ENCODE measurements around the gene POC1B.
A peak's percentile ranks its signal among the peaks of the same experiment; 100 is the strongest.

Gene POC1B

DNA sequence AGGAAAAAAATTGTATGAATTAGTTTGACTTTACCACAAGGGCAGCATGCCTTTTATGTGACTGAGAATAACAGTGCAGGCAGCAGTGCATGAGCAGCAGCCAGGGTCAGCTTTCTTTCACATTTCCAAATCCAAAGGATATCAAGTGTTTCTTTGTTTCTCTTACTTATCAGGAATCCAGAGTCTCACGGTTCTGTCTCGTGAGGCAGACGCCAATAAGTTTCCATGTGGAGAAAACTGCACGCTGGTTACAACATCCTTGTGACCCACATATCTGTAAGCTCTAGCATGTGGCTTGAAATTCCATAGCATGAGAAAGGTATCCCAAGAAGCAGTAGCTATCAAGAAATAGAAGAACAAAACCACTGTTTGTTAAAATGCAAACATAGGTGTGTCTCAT lies 28.8 kb downstream of the POC1B start:
- DNase-seq (ENCODE audit: low read depth in 2 of 2): no peak

DNA sequence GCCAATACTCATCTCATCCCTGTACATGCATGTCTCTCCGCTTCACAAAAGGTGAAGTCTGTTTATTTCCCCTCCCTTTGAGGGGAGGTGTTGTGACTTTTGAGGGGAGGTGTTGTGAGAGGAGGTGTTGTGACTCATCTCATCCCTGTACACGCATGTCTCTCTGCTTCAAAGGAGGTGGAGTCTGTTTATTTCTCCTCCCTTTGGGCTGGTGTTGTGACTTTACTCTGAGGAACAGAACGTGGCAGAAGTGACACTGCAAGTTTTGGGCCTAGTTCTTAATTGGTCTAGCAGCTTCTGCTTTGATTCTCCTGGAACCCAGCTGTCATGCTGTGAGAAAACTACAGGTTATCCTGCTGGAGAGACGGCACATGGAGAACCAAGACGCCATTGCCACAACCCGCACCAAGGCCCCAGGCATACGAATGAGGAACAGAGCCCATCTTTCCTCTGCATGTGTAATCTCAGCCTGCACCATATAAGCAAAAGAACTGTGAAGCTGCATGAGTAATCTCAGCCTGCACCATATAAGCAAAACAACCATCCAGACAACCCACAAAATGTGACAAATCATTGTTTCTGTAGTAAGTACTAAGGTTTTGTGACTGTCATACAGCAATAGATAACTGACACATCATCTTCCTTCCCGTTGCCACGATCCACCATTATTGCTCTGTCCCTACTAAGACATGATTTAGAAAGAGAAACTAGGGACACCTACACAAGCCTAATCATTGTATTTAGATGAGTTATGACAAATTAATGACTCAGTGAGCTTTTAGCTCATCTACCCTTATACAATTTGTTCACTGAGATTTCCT lies 31.2 kb downstream of the POC1B start:
- DNase-seq (ENCODE audit: low read depth in 2 of 2): peak; percentile 6 to 12

DNA sequence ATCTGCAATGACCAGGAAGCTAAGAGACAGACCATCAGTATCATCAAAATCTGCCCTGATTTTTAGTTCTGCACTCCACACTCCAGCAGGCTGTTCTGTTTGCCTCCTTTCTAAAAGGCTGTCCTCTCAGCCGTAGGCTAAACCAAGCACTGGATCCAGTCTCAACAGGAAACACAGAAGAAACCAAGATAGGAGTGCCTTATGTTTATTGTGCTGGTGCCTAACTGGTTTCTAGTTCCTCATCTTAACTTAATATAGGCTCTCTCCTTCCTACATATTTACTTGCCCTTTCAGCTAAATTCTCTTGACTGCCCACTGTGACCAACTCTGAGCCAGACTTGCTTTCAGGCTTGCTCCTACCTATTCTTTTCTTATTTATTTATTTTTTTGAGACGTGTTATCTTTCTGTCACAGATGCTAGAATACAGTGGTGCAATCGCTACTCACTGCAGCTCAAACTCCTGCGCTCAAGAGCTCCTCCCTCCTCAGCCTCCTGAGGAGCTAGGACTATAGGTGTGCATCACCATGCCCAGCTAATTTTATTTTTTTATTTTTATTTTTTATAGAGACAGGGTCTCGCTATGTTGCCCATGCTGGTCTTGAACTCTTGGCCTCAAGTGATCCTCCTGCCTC lies 32.1 kb downstream of the POC1B start:
- no peak for DNase-seq (ENCODE audit: low read depth in 2 of 2)

DNA sequence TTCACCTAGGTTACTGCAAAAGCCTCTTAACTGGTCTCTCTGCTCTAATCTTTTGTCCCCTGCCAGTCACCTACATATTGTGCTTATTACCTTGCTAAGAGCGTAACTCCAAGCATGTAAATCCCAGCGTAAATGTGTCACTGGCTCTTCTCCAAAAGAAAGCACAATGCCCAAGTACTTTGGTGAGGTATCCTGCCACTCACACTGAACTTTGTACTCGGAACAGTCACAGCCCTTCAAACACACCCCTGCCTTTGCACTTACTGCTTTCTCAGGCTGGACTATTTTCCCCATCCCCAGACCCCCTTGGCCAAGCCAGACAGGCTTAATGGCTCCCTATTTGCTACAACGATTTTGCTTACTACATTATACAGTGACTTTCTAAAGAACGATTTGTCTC lies 33.0 kb downstream of the POC1B start:
- no peak for DNase-seq (ENCODE audit: low read depth in 2 of 2)

DNA sequence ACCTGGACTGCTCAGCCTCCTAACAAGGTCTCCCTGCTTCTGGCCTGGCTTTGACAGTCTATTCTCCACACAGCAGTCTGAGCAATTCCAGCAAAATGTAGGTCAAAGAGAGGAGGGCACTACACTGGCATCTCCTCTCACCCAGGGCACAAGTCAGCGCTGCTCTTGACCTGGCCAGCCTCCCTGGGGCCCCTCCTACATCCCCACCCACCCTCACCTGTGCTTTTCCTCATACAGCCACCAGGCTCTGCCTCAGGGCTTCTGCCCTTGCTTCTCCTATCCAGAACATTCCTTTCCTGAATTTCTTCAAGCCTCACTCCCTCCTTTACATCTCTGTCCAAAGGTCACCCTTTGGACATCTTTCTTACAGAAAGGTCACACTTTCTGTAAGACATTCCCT lies 34.9 kb downstream of the POC1B start:
- no peak for DNase-seq (ENCODE audit: low read depth in 2 of 2)

DNA sequence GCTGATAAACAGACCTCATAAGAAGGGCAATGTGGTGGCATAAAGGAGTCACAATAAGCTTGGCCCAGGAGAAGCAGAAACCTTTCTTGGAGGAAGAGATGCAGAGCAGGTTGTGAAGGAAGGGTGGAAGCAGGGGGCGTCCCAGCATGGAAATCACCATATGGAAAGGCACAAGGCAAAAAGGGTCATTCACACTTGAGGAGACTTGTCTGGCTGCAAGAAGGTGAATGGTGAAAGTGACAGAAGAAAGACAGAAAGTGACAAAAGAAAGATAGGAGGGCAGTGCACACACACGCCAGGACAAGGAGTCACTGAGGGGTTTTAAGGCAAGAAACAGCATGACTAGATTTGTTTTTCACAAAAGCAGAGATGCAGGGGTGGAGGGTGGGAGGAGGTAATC lies 39.6 kb downstream of the POC1B start:
- DNase-seq (ENCODE audit: low read depth in 2 of 2): no peak

DNA sequence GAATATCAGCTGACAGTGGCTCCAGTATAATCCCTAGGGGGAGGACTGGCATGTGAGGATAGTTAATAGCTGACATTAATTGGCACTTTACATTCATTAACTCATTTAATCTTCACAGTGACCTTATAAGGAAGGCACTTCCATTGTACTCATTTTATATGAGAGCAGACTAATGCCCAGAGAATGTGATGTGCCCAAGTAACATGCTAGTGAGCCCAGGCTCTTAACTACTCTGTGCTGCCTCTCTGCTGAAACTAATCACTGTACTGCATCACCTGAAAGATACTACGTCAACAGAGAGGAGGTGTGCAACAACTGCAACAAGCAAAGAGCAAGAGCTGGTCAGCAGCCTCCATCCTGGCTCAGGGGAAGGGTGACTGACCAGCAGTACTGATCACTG lies 41.4 kb downstream of the POC1B start:
- DNase-seq (ENCODE audit: low read depth in 2 of 2): no peak

DNA sequence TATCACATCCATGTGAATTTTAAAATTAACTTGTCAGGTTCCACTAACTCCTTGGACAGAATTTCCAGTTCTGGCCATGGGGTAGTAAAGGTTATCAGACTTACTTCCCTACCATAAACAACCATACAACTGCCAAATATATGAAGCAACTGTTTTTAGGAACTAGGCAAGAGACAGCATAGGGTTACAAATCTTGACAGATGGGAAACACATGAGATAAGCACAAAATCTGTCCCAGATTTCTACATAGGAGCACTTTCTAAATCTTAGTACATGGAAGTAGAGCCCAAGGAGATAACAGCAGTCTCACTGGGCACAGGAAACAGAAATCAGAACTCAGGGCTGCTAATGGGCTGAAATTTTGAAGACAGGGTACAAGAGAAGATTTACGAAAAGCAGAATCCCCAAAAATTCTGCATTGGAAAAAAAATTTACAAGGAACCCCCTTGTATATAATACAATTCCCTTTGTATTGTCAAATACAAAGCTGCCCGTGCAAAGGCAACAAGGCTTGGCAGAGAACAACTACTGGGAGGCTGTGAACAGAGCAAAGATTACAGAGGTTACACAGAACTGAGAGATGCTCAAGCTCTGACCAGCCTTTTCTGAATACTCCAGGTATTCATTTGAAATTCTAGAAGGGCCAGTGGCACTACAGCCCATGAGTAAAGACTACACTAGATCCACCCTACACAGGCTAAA lies 44.5 kb downstream of the POC1B start:
- DNase-seq (ENCODE audit: low read depth in 2 of 2): no peak

DNA sequence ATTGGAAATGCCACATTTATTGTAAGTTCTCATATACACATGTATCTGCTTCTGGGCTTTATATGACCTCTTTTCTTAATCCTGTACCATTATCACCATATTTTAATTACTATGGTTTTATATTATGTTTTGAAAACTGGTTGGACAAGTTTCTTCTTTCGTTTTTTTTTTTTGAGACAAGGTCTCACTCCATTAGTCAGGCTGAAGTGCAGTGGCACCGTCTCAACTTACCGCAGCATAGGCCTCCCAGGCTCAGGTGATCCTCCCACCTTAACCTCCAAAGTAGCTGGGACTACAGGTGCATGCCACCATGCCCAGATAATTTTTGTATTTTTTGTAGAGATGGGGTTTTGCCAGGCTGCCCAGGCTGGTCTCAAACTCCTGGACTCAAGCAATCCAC lies 45.9 kb downstream of the POC1B start:
- no peak for DNase-seq (ENCODE audit: low read depth in 2 of 2)

DNA sequence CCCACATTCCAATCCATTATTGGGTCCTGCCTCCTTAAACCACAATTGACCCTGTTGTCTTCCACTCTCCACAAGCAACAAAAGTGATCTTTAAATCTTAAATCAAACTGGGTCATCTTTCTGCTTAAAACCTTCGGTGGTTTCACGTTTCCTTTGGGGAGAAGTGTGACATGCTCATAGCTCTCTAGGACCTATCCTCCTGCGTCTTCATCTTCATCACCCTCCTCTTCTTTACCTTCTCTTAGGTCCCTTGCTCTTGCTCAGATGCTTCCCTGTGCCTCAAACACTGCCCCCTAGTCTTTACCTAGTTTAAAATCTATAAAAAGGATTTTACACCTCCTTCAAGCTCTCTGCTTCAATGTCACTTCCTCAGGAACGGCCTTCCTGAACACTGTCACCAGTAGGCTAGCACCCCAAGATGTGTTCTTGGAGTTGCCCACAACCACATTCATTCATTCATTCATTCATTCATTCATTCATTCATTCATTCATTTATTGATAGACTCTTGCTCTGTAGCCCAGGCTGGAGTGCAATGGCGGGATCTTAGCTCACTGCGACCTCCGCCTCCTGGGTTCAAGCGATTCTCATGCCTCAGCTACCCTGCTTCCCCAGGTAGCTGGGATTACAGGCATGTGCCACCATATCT lies 48.1 kb downstream of the POC1B start:
- DNase-seq (ENCODE audit: low read depth in 2 of 2): no peak

DNA sequence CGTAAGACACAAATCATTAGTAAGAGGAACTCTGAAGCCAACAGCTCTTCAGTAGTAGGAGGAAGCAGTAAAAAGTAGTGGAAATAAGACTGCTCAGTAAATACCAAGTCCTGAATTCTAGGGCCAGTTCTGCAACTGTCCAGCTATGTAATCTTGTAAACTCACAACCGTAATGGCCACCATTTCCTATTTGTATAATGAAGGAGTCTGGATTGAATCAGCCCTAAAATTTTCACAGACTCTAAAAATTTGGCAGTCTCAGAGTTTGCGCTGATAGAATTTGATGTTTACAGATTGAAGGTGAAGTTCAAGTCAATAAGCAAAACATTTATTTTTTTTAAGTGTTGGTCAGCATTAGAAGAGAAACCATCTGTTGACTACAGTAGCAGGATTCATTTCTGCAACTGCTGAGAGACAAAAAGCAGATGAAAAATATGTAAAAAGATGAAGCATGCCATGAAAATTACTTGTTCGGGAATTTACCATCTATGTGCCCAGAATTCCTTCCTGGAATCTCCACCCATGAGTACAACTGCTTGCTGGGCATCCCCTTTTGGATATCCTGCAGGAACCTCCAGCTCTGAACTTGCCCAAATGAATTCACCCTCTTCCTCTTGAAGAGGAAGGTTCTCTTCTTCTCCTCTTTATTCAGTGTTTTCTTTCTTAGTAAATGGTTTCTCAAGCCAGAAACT lies 48.8 kb downstream of the POC1B start:
- DNase-seq (ENCODE audit: low read depth in 2 of 2): no peak

DNA sequence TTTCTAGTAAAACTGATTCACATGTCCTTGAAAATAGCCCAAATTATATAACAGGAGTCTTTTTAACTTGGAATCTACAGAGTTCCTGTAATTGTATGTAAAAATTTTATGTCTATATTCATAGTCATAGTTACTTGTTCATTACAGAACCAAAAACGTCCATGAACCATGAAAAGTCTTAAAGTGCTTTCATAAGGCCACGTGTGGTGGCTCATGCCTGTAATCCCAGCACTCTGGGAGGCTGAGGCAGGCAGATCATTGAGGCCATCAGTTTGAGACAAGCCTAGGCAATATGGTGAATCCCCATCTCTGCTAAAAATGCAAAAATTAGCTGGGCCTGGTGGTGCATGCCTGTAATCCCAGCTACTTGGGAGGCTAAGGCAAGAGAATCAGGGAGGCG lies 49.6 kb downstream of the POC1B start:
- no peak for DNase-seq (ENCODE audit: low read depth in 2 of 2)

DNA sequence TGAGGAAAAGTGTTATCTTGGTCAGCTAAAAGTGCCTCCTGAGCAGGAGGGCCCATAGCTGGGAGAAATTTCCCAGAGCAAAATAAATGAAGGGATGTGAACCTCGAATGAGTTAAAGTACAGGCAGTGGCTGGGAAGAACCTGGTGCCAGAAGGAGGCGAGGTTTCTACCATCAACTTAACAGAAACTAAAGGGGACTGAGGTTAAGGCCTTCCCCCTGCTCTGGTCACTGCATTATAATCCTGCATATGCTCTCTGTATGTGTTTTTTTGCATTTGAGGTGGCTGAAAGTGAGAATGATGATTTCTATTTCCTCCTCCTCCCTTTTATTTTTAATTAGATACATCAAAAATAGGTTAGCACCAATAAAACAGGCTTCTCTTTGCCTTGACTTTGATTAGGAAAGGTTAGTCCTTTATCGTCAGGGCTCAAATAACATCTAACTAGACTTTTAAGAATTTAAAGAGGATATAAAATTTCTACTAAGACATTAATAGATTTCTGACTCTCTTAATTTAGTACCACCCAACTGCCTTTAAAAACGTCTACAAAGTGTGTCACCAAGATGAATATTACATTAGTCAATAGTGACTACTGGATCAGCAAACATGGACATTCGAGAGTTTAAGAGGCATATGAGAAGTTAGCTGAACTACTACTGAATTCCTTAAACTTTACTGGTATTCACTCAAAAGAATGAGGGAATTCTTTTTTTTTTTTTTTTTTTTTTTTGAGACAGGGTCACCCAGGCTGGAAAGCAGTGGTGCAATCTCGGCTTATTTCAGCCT lies 50.5 kb downstream of the POC1B start:
- DNase-seq (ENCODE audit: low read depth in 2 of 2): no peak

DNA sequence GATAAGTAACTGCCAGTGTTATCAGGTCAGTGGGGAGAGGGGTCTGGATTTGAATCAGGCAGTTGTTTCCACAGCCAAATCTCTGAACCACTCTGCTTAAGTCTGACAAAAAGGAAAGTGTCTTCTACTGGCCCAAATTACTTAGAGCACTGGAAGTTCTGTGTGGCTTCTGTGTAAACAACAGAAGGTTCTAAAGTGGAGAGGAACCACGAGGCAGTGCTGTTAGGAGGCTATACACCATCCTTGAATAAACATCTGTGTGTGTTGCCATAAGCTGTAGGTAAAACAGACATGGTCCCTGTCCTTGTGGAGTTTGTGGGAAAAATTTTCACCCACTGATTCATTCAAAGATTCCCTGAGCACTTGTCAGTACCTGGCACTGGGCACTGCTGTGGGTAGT lies 51.2 kb downstream of the POC1B start:
- no peak for DNase-seq (ENCODE audit: low read depth in 2 of 2)

DNA sequence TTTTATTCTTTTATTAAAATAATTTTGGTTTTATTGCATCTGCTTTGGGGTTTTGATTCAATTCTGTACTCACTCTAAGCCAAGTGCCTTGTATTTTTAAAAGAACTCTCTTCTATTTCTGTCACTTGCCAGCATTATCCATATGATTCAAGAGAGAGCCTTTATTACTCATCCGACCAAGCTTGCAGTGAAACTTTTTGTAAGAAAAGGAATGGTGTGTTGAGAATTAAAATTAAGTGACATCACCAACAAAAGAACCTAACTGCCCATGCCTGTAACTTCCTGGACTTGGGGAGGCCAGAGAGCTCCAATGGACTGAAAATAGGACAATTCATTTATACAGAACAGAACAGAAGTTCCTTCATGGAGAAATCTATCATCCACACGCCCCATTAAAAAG lies 53.3 kb downstream of the POC1B start:
- DNase-seq (ENCODE audit: low read depth in 2 of 2): no peak

DNA sequence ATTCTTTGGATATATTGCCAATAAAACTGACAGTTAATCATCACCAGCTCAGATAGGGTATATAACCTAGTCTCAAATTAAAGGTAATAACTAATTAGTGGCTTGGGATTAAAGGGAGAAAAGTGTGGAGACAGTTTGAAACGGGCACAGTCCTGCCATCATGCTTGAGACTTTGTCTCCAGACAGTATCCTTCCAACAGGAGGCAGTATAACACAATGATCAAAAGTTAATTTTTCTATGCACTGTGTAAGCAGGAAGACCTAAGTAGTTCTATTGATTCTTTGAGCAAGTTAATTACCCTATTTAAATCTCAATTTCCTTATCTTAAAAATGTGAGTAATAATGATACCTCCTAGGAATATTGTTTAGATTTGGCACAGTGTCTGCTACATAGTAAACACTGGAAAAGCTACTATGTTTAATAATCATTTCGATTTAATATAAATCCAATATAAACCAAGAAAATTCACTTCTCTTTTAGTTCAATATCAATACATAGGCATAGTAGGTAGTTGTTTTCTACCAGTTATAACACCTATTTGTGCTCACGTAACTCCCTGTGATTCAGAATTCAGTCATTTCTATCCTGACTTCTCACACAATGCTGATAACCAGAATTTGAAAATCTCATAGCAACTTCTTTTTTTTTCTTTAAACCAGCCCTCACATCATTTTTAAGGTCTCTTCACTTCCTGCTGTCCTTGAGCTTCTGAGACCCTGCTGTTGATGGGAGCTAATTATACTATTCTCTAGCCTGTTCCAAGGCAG lies 54.9 kb downstream of the POC1B start:
- no peak for DNase-seq (ENCODE audit: low read depth in 2 of 2)

DNA sequence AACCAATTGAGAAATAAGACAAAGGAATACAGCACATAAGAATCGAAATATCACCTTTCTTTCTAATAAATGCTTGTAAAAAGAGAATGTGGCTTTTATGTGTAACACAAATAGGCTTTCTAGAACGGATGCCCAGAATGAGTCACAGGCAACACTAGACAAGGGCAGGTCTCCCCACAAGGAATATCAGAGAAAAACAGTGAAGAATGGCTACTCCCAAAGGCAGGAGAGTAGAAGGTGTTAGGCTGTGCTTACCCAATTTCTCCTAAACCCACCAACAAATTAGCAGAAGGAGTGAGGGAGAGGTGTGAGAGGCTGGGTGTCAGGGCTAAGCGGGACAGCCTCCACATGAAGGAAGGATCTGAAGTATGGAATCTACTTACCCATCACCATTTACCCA lies 56.5 kb downstream of the POC1B start:
- no peak for DNase-seq (ENCODE audit: low read depth in 2 of 2)

DNA sequence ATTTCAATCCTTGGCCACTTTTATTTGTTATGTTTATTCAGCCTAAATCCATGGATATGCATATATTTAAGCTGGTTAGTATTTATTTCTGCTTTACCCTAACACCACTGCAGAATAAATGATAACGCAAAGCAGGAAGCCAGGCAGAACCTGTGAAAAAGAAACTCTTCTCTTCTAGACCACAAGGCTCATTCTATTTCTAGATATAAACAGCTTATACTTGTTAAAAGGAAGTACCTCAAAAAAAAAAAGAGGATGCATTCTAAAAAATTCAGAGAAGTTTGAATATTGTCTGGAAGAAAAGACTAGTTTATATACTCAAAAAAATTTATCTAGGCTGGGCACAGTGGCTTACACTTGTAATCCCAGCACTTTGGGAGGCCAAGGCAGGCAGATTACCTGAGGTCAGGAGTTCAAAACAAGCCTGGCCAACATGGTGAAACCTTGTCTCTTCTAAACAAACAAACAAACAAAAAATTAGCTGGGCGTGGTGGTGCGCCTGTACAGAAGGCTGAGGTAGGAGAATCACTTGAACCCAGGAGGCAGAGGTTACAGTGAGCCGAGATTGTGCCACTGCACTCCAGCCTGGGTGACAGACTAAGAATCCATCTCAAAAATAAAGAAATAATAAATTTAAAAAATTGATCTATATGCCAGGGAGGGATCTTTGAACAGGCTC lies 57.1 kb downstream of the POC1B start:
- no peak for DNase-seq (ENCODE audit: low read depth in 2 of 2)

DNA sequence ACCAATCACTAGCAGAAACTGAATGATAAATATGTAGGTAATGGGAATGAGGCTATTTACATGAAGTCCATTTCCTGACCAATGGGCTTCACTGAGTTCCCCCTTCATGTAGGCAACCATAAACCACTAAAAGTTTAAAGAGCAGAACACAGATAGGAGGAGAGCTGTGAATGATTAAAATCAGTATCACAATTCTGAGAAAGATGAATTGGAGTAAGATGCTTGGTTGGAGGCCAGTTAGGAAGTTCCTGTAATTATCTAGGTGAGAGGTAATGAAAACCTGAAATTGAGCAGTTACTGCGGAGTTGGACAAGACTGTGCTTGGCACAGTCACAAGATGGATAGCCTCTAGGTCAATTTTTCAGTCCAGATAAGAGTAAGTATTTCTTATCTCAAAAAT lies 57.8 kb downstream of the POC1B start:
- DNase-seq (ENCODE audit: low read depth in 2 of 2): no peak
